Measurements from ENCODE around the gene ARHGAP15.

DNA sequence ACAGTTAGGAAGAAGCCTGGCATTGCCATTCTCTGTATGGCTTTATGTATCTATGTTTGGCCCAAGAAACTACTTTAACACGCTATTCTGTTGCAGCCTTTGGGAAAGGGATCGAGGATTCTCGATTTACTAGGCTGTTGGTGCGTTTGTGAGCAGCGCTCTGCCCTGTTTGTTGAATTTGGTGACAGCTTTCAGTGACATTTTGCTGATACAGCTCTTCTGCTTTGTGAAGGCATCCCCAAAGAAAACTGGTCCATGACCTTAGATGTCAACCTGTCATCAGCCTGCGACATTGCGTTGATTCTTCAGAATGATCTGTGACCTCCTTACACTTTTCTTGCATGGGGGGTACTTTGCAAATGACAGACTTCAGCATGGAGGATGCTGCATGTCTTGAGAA, 431.5 kb downstream of the ARHGAP15 start:
- TF ChIP-seq, protein P1, sequence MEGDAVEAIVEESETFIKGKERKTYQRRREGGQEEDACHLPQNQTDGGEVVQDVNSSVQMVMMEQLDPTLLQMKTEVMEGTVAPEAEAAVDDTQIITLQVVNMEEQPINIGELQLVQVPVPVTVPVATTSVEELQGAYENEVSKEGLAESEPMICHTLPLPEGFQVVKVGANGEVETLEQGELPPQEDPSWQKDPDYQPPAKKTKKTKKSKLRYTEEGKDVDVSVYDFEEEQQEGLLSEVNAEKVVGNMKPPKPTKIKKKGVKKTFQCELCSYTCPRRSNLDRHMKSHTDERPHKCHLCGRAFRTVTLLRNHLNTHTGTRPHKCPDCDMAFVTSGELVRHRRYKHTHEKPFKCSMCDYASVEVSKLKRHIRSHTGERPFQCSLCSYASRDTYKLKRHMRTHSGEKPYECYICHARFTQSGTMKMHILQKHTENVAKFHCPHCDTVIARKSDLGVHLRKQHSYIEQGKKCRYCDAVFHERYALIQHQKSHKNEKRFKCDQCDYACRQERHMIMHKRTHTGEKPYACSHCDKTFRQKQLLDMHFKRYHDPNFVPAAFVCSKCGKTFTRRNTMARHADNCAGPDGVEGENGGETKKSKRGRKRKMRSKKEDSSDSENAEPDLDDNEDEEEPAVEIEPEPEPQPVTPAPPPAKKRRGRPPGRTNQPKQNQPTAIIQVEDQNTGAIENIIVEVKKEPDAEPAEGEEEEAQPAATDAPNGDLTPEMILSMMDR (IDR thresholded peaks at IDR 0.05) = no peak
- TF ChIP-seq POLR2A (IDR thresholded peaks at IDR 0.05) = no peak

Data from vagina (tissue), 2 donors.